NCI-H1930 (cell line): ENCODE results near the gene RECK.

ENCODE experiments used
- DNase-seq, 2 experiments: peaks; one replicate each; lab custom pipeline; 2025; lab: John Stamatoyannopoulos, UW

Gene RECK

GRCh38 chr9:36029202-36029601 lies 7.5 kb upstream of the RECK start:
- no peak for DNase-seq

GRCh38 chr9:36029765-36030528 lies 6.8 kb upstream of the RECK start:
- no peak for DNase-seq

DNA sequence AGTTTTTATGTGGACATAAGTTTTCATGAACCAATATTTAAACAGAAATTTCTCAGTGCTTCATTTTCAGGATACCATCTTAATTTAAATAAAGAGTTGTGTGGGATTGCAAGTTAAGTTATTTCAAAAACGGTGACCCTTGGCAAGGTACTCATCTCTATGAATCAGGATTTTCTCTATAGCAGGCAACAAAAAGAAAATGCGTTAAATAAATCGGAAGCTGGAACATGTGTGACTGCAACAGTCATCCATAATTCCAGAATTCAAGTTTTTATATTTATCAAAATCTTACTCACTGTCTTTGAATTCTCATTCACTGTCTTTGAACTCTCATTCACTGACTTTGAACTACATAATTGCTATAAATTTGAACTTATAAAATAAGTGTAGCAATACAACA lies 5.8 kb upstream of the RECK start:
- DNase-seq, result no peak

- DNase-seq, result no peak
Measured at GRCh38 chr9:36031774-36032555, 4.7 kb upstream of the RECK start.

DNA sequence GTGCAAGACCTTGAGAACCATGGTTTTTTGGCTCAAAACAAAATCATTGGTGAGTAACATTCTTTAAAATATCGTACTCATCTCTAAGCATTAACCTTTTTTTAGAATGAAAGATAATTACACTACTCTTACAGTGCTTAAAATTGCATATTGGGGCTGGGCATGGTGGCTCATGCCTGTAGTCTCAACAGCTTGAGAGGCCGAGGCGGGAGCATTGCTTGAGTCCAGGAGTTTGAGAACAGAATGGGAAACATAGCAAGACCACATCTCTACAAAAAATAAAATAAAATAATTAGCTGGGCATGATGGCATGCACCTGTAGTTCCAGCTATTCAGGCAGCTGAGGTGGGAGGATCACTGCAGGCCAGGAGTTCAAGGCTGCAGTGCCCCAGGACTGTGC lies 2.9 kb upstream of the RECK start:
- DNase-seq, result no peak

GRCh38 chr9:36034234-36034633 lies 2.5 kb upstream of the RECK start:
- DNase-seq, result no peak

GRCh38 chr9:36035006-36035405 lies 1.7 kb upstream of the RECK start:
- DNase-seq, result no peak

DNA sequence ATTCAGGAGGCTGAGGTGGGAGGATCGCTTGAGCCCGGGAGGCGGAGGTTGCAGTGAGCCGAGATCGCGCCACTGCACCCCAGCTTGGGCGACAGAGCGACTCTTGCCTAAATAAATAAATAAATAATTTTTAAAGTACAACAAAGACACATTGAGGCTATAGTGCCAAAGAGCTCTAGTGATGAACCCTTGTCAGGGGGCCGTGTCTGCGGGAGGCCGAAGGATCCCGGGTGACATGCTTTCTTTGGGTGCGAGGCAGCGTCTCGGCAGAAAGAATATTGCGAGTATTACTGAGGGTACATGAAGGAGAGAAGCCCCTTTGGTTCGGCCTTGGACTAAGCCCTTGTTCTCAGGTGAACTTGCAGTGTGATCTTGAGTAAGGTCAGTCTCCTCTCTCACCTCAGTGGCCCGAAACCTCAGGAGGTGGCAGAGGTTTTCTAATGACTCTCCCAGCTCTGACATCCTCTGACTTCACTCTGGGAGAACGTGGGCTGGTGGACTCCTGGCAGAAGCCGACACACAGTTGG lies 397 bp upstream of the RECK start:
- no peak for DNase-seq

- no peak for DNase-seq
Measured at GRCh38 chr9:36037549-36038122, 923 bp downstream of the RECK start.

GRCh38 chr9:36039121-36039520 lies 2.4 kb downstream of the RECK start:
- DNase-seq, result no peak

GRCh38 chr9:36039696-36040095 lies 3.0 kb downstream of the RECK start:
- DNase-seq, result no peak

DNA sequence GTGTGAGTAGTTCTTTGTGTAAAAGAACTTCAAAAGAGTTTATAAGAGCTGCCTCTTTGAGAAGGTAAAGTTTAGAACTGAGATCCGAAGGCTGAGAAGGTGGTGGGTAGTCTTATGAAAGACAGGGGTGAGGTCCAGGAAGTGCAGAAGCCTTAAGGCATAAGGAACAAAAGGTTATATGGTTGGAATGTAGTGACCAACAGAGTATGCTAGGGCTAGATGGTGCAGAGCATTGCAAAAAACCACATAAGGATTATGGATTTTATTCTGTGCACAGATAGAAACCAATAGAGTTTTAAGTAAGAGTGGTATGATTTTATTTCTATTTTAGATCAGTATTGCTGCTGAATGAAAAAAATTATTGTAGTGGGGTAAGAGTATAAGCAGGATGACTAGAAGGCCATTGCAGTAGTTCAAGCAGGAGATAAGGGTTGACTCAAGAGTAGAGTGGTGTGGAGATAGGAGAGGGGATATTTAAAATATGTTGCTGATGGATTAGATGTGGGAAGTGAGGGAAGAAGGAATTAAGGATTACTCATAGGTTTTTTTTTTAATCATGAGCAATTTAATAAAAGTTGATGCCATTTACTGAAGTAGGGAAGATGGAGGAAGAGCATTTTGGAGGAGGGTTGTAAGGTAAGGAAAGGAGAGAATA lies 3.7 kb downstream of the RECK start:
- DNase-seq, result no peak

DNA sequence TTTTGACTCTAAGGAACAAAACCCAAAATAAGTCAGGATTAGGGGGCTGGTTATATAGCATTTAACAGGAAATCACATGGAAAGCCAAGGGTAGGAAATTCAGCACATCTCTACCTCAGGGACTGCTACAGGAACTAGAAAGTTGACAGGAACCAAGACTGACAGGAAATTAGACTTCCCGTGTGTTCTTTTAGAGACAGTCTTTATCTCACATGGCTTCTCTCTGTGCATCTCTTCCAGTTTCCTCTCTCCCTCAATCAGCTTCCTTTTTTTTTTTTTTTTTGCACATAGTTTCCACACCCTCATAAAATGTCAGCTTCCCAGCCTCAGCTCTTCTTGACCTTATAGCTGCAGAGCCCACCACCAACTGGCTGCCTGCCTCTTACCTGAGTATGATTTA lies 4.8 kb downstream of the RECK start:
- DNase-seq, result no peak

DNA sequence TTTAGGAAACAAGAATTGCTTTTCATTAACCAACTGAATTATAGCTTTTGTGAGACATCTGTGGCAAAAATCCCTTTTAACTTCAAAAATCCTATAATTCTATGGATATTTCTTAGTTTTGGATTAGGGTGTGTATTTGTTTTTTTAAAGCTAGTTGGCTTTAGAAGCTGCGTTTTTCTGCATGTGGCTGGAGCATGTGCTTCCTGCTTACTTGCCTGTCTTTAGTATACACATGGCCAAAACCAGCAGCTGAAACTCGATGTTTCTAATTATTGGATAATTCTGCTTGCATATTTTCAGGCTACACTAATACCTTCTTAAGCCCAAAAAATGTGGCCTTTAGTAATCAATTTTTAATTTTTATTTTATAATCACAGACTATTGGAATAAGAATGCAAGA lies 8.9 kb downstream of the RECK start:
- DNase-seq, result no peak

DNA sequence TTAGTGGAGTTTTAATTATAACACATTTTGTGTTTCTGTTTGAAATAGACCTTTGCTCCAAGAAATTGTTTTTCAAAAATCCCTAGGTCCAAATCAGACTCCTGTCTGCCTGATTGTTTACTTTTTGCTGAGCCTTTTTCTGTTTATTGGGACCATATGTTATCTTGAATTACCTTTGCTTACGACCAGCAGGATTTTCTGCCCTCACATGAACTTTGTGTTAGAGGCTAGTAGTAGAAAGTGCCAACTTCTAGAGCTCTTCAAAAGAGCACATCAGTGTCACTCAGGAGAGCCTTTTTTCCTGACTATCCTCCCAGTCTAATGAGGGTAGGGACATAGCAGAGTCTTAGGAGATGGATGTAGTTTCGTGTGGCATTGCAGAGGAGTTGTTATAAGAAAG lies 10.2 kb downstream of the RECK start:
- no peak for DNase-seq

- no peak for DNase-seq
Measured at GRCh38 chr9:36049408-36049807, 12.7 kb downstream of the RECK start.

DNA sequence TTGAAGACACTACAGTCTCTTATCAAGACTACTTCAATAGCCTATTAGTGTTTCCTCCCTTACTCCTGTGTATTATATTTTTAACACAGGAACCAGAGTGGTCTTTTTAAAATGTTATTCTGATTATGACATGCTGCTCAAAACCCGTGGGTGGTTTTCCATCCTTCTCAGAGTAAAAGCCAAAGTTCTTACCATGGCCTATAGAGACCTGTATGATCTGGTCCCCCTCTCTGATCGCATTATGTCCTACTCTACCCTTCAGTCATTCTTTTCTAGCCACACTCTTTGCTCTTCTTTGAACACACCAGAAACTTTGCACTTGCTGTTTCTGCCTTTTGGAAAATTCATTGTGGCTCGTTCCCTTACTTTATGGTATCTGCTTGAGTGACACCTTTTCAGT lies 13.8 kb downstream of the RECK start:
- DNase-seq, result no peak

DNA sequence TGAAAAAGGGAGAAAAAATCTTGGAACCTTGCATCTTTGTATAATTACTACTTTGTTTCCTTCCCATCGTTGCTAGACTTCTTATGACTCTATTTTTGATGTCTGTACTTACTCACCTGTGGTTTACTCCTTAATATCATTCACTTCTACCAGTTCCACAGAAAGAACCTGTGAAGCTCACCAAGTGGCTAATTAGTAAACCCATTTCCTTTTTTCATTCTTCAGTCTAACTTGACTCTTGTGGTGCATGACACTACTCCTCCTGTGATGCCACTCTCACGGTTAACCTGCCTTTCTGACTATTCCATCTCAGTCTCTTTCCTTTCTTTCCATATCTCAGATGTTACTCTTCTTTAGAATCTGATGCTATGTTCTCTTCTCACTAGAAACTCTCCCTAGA lies 14.6 kb downstream of the RECK start:
- DNase-seq, result no peak

DNA sequence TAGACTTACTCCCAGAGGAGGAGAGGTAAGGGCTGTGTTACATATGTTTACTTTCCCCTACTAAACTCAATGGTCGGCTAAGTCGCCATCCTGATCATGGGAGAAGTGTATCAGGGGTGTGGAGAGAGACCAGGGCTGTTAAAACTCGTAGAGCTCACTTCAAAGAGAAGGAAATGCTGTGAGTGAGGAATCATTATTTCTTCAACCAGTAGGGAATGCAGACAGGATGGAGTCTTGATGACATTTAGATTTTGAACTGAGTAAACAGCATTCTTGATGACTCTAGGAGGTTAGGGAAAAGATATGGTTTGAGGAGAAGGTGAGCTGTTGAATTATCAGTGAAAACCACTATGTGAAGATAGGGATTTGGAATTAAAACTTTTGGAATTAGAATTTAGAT lies 17.3 kb downstream of the RECK start:
- no peak for DNase-seq

DNA sequence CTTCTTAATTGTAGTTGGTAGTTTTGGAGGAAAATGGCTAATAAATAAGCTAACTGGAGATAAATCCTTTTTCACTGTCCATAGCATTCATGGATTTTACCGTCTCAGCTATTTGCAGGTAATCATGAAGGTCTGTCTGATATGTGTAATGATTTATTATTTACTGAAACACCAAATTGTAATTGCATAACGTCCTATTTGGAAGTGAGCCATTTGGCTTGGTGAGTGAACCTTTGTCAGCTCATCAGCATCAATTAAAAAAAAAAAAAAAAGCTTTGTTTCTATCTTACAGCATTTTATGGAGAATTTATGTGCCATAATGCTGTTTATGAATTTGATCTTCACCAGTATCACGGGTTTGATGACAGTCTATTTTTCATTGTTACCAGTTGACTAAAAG lies 20.2 kb downstream of the RECK start:
- no peak for DNase-seq

GRCh38 chr9:36063804-36064447 lies 27.2 kb downstream of the RECK start:
- DNase-seq, result no peak

DNA sequence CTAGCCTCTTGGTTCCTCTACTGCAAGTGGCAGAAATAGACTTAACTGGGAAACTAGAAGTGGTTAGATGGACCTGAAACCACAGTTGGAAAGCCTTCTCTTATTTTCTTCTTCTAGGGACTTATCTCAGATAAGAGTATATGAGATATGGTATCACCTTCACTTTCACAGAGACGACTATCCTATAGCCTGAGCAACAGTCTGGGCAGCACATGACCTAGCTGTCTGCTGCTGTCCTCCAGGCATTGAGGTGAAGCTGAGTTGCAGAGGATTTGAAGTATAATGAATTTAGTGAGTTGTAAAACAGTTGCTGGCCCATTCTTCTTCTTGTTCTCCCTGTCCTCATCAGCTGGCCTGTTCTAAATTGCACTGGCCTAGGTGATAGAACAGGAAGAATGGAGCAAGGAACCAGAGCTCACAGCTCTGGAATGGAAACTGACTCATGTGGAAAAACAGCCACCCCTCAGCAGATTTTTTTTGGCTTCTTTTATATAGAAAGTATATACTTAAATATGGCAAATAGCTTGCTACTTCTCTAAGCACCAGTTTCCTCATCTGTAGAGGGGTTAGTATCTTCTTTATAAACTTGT lies 27.8 kb downstream of the RECK start:
- DNase-seq, result no peak
